NCI-H2196 (cell line): ENCODE results near the gene TLE4.
A peak's percentile ranks its signal among the peaks of the same experiment; 100 is the strongest.

Source experiments
- DNase-seq: peaks from one replicate; lab custom pipeline; 2025; ENCODE audit not compliant: unreplicated experiment; lab: John Stamatoyannopoulos, UW

TLE4 gene

GRCh38 chr9:79684711-79685575 is 113.2 kb downstream of the TLE4 start:
- peak; percentile 18 for DNase-seq

GRCh38 chr9:79685577-79685976 is 113.8 kb downstream of the TLE4 start:
- no peak for DNase-seq

GRCh38 chr9:79686381-79687130 is 114.8 kb downstream of the TLE4 start:
- DNase-seq, result no peak

GRCh38 chr9:79687131-79687447 is 115.3 kb downstream of the TLE4 start:
- DNase-seq, result no peak

- DNase-seq, result no peak
These were observed 116.6 kb downstream of the TLE4 start for GRCh38 chr9:79688363-79688762.

GRCh38 chr9:79689576-79689975 is 117.8 kb downstream of the TLE4 start:
- DNase-seq, result no peak

GRCh38 chr9:79691496-79691895 is 119.7 kb downstream of the TLE4 start:
- no peak for DNase-seq

- DNase-seq, result no peak
These were observed 121.2 kb downstream of the TLE4 start for GRCh38 chr9:79692857-79693571.

- peak; percentile 58 for DNase-seq
These were observed 122.0 kb downstream of the TLE4 start for GRCh38 chr9:79693750-79694149.

- peak; percentile 58 for DNase-seq
These were observed 122.4 kb downstream of the TLE4 start for GRCh38 chr9:79694208-79694607.

GRCh38 chr9:79694676-79695400 is 123.1 kb downstream of the TLE4 start:
- DNase-seq, result no peak

- no peak for DNase-seq
These were observed 123.9 kb downstream of the TLE4 start for GRCh38 chr9:79695531-79696175.

- no peak for DNase-seq
These were observed 127.2 kb downstream of the TLE4 start for GRCh38 chr9:79698967-79699366.

- DNase-seq, result no peak
These were observed 127.7 kb downstream of the TLE4 start for GRCh38 chr9:79699479-79699878.

- no peak for DNase-seq
These were observed 129.0 kb downstream of the TLE4 start for GRCh38 chr9:79700607-79701360.

- DNase-seq, result no peak
These were observed 129.9 kb downstream of the TLE4 start for GRCh38 chr9:79701651-79702050.

- no peak for DNase-seq
These were observed 133.9 kb downstream of the TLE4 start for GRCh38 chr9:79705704-79706103.

- DNase-seq, result no peak
These were observed 134.7 kb downstream of the TLE4 start for GRCh38 chr9:79706512-79706911.

GRCh38 chr9:79707589-79707988 is 135.8 kb downstream of the TLE4 start:
- DNase-seq, result no peak

GRCh38 chr9:79708541-79708940 is 136.8 kb downstream of the TLE4 start:
- DNase-seq, result no peak
